Cardiac fibroblast (primary cell): Measurements from ENCODE around the gene RCHY1.
A peak's percentile ranks its signal among the peaks of the same experiment; 100 is the strongest.

Source experiments
- DNase-seq, 2 donors: peaks; one replicate each; pipeline versions ENCODE4 v3.0.0 to v3.0.0-alpha.2; 2010; ENCODE audit warnings: low read depth in 2 of 2
- H3K4me3 ChIP-seq, 2 donors: replicated peaks in 1 of 2; 1 replicate in 1 of 2; 2 replicates in 1 of 2; pipeline ENCODE4 v1.5.1; 2011; ENCODE audit warnings: low read depth in 2 of 2, low read length in 2 of 2, mild to moderate bottlenecking in 2 of 2, moderate library complexity in 1 of 2
- TF ChIP-seq, protein P1 (sequence below): IDR thresholded peaks from one replicate; pipeline ENCODE4 v1.5.1; 2011; ENCODE audit warnings: low read depth, mild to moderate bottlenecking, low read length, inconsistent platforms

RCHY1 gene

DNA sequence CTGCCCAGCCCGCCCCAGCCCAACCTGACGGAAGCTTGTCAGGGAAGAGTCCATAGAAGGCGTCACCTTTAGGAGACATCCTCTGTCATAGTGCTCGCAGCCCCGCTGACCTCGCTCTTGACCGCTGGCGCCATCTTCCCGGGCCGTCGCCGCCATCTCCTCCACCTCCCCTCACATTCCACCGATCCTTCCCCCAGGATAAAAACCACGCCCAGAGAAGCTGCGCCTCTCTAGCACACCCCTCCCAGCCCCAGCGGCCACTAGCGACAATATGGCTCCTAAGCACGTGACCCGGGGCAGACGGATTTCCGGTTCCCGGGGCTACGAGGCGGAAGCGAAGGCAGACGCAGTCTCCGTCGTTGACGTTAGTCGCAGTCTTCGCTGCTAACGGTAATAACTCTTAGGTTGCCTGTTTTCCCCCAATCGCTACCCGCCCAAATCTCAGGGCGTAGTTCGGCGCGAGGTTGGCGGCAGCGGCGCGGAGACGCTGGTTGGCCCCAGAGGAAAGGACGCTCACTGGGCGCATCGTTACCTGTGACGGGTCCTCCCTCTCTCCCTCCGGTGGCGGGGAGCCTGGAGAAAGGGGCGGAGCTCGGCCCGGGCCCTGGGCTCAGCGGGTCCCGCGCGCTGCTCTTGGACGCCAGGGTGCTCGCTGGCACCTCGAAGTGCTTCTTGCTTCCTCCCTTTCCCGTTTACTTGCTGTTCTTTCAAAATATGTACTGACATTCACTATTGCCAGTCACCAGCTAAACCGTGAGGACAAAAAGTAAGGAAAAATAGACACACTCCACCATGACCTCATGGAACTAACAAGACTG lies at the start of gene RCHY1, which contains the start of gene THAP6:
RCHY1 (minus strand) TSS at position 273 of the 818 bp plus-strand sequence; CDS start at position 156, 117 bp downstream.
THAP6 (plus strand) TSS at position 343 of the 818 bp plus-strand sequence. CDS start 980 bp downstream, outside the sequence.
- peak; percentile 96 for DNase-seq
- peak within 1 kb of the TSS; percentile 85 to 94 for H3K4me3 ChIP-seq
- TF ChIP-seq, protein P1, sequence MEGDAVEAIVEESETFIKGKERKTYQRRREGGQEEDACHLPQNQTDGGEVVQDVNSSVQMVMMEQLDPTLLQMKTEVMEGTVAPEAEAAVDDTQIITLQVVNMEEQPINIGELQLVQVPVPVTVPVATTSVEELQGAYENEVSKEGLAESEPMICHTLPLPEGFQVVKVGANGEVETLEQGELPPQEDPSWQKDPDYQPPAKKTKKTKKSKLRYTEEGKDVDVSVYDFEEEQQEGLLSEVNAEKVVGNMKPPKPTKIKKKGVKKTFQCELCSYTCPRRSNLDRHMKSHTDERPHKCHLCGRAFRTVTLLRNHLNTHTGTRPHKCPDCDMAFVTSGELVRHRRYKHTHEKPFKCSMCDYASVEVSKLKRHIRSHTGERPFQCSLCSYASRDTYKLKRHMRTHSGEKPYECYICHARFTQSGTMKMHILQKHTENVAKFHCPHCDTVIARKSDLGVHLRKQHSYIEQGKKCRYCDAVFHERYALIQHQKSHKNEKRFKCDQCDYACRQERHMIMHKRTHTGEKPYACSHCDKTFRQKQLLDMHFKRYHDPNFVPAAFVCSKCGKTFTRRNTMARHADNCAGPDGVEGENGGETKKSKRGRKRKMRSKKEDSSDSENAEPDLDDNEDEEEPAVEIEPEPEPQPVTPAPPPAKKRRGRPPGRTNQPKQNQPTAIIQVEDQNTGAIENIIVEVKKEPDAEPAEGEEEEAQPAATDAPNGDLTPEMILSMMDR, result no peak

DNA sequence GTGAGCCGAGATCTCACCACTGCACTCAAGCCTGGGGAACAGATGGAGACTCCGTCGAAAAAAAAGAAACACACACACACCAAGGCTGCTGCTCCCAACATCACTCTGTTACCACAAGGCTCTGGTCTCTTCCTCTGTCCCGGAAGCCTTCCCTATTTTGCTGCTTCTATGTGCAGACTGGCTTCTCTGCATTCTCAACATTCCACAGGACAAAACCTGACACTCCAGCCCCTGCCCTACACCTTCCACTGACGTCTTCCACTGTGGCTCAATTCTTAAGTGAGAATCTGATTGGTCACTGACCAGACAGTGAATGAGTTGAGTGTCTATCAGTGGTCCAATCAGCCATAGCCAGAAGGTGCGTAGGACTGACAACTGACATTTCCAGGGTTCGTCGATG lies 47.6 kb upstream of the RCHY1 start:
- TF ChIP-seq, protein P1, result no peak
- peak; percentile 8 to 16 for DNase-seq
- H3K4me3 ChIP-seq, result no peak overlapping the region

DNA sequence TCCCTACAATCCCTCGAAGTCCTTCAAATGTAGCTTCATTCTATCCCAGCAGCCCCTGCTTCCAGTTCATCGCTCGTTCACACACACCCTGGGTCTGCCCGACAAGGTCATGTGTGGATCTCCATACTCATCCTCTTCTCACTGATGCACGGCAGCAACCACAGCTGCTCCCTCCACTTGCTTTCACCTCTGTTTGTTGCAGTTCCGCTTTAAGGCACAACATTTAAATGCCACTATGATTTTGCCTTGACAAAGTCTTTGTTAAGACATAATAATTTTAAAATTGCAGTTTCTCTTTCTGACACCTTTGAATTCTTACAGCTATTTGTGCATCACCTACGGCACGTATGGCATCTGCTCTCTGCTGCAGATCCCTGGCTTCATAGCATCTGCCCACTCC lies 43.5 kb upstream of the RCHY1 start:
- DNase-seq, result no peak
- TF ChIP-seq, protein P1, result no peak
- no peak overlapping the region for H3K4me3 ChIP-seq

DNA sequence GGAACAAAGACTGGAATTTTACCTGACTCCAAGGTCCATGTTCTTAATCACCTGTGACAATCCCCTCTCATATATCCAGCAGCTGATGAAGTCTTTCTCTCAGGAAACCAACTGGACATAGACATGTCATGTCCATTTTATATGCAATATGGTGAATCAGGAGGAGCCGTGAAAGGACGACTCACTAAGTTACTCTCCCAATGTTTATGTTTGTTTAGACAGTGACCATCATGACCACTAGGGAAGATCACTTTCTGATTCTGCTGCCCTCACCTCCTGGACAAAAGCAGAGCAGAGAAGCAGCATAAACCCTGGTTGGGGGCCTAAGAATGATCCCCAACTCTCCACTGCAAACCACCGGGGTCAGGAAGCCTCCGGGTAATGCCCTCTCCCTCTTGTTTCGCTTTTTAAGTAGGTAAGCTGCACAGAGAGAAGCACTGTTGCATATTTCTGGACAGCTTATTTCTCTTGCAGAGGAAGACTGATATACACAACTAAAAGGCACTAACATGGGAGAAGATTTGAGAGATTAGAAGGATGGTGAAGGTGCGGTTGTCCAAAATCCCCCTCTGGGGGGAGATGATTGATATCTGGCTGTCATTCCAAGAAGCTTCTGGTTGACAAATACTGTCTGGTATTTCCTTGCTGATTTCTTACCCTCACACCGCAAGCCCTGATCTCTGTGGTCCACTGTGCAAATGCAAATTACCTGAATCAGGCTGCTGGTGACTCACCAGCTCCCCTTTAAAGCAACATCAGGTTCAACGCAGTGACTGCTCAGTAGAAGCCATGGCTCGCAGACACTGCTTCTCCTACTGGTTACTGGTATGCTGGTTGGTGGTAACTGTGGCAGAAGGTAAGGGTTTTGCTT lies 41.3 kb upstream of the RCHY1 start, which contains the start of gene ODAPH:
ODAPH (plus strand) TSS at position 773 of the 871 bp plus-strand sequence; CDS start at position 790, 17 bp downstream.
- peak in 1 of 2 donors; percentile 40 for DNase-seq

DNA sequence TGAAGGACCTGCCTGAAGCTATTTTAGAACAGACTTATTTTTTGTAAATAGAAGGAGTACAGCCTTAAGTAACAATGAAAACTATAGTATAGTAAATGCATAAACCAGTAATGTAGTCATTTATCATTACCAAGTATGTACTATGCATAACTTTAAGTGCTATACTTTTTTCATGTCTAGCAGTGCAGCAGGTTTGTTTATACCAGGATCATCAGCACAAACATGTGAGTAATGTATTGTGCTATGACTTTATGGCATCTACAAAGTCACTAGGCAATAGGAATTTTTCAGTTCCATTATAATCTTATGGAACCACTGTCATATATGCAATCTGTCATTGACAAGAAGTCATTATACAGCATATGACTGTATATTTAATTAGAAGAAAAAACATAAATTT lies 38.2 kb upstream of the RCHY1 start:
- no peak for DNase-seq
- H3K4me3 ChIP-seq, result no peak overlapping the region
- TF ChIP-seq, protein P1, result no peak

More for the DNA sequence above, 41.3 kb upstream of the RCHY1 start, which contains the start of gene ODAPH:
- TF ChIP-seq, protein P1, result no peak
- no peak within 1 kb of the TSS for H3K4me3 ChIP-seq

DNA sequence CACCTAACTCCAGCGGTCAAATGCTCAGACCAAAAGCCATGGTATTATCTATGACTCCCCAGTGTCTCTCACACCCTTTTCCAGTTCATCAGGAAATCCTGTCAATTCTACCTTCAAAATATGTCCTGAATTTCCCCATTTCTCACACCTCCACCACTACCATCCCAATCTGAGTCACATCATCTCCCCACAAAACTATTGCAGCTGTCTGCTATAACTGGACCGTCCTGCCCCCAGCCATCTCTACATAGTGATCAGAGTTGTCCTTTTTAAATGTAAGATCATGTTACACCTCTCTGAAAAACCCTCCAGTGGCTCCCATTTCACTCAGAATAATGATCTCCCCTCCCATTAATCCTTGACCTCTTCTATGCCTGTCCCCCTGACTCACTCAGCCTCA lies 34.8 kb upstream of the RCHY1 start:
- TF ChIP-seq, protein P1, result no peak
- no peak for DNase-seq
- no peak overlapping the region for H3K4me3 ChIP-seq
